ENCODE results near the gene NRG2. TPM values are rescaled to one million over a fixed set of nuclear protein-coding genes. Genes with fewer than 3 reads are reported as not detected.

NRG2 gene
- total RNA-seq, 1 experiment from 2014 or later = 0.17 TPM

GRCh38 chr5:139968547-139969261, 74.4 kb downstream of the NRG2 start:
- peak; percentile 92 for DNase-seq (ENCODE audit: low read depth)

- DNase-seq (ENCODE audit: low read depth) = no peak
These were observed 75.7 kb downstream of the NRG2 start for GRCh38 chr5:139967353-139967752.

GRCh38 chr5:139966856-139967255, 76.2 kb downstream of the NRG2 start:
- no peak for DNase-seq (ENCODE audit: low read depth)

DNA sequence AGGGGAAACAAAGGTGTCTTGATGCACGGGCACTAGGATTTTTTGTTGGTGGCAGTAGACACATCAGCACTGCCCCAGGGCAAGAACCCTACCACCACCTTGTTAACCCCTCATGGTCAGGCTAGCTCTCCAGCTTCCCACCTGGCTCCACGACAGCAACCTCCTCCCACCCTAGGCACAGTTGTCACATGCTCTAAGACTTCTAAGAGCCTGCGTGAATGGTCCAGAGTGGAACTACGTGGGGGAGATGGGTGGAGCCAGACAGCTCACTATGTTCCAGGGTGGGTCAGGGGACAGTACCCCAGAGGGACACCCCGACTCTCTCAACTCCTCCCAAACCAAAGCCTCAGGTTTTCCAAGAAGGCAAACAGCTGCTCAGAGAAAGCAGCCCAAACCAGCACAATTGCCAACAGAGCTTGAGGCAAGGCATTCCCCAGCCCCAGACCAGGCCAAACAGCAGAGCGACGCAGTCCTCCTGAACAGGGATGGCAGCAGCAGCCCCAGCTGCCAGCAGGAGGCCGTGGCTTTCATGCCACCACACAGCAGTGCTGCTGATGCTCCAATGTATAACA, 78.0 kb downstream of the NRG2 start:
- no peak for DNase-seq (ENCODE audit: low read depth)

DNA sequence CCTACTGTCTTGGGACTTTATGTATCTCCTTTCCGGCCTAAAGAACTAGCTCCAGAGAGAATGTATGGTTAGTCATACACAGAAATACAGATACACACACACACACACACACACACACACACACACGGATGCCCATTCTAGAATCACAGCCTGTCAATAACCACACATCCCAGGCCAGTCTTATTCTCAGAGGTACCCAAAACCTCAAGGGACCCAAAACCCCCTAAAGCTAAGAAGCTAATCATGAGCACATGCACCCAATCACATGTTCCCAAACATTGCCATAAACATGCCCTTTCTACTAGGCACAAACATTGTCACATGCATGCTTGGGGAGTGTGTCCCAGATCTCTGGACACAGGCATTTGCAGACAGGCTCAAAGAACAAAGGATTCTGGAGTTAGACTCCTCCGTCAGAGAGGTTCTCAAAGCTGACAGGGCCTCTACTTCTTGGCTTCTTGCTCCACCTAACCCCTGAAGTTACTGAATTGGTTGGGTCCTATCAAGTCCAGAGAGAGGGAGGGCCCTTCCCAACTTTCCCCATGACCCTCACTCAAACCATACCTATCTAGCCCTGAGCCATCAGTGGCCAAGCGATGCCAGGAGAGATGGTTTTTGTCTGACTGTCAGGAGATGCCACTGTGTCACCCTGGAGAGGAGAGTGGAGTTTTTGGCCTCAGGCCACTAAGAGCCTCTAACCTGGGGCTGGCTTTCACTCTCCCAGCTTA, 78.7 kb downstream of the NRG2 start:
- no peak for DNase-seq (ENCODE audit: low read depth)

GRCh38 chr5:139962445-139962844, 80.7 kb downstream of the NRG2 start:
- no peak for DNase-seq (ENCODE audit: low read depth)

DNA sequence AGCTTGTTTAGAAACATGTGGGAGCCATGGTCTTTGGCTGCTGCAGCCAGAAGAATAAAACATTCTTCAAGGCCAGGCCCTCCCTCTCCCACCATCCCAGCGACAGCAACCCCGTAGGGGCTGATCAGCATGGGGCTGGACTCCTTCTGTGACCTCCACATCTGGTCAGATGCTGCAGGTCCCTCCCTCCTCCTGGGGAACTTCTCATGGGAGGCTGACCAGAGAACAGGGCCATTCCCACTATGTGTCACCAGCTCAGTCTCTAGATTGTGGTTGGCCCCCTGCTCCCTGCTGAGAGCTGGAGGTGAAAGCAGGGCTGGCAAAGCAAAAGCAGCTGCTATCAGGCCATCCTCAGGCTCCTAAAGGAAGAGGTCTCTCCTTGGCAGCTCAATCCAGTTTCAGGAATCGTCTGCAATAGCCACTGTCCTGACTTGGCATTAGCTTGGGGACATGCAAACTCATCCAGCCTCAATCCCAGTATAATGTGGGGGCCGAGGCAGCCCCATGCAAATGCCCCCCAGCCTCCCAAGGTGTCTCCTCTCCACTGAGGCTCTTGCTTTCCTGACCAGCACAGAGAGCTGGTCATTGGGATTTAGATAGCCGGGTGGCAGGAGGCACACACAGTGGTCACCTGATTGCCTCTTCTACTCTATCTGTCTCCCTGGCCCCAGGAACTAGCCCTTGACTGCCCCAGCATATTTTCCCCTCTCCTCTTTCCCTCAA, 81.5 kb downstream of the NRG2 start:
- peak; percentile 56 for DNase-seq (ENCODE audit: low read depth)

DNA sequence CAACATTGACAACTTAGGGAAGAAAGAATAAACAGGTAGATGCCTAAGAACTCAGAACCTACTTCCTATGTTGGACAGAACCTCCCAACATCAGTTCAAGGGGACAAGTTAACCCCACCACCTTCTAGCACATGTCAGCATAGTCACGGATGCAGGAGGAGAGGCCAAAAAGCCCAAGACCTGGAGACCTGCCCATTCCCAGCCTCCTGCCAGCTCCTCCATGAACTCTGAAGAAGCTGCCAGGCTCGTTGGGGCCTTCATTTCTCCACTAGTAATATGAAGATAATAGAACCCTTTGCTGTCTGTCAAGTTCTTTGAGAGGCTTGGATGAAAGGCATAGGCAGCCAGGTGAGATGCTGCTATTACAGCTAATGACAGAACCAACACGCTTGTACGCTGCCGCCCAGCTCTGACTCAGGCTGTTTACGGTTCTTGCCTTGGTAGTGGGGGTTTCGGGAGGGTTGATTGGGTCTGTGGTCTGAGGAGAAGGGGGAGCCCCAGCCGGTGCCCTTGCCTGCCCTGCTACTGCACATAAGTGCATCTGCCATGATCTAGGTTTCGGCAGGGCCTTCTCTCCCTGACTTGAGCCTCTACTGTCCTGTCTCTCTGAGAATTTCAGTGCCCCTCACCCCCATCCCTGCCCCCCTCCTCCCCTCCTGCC, 82.2 kb downstream of the NRG2 start:
- DNase-seq (ENCODE audit: low read depth) = no peak

GRCh38 chr5:139958432-139959148, 84.5 kb downstream of the NRG2 start:
- DNase-seq (ENCODE audit: low read depth) = no peak

GRCh38 chr5:139956342-139956741, 86.8 kb downstream of the NRG2 start:
- DNase-seq (ENCODE audit: low read depth) = no peak

- DNase-seq (ENCODE audit: low read depth) = no peak
These were observed 87.4 kb downstream of the NRG2 start for GRCh38 chr5:139955616-139956273.

- no peak for DNase-seq (ENCODE audit: low read depth)
These were observed 88.0 kb downstream of the NRG2 start for GRCh38 chr5:139955053-139955605.

GRCh38 chr5:139954462-139954861, 88.6 kb downstream of the NRG2 start:
- DNase-seq (ENCODE audit: low read depth) = no peak

DNA sequence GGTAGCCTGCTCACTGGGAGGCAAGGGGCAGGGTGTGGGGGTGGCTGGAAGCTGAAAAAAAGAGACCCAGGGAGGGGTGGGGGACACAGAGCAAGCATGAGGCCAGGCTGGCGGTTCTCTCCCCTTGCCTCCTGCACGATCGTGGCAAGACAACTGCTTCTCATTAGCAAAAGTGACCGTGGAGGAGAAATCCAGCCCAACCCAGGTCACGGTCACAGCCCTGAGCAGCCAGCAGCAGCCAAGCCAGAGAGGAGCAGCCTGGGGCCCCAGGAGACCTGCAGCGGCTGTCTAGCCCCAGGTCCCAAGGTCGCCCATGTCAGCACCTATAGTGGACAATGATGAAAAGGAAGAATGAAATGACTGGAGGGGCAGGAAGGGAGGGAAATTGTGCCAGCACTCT, 89.1 kb downstream of the NRG2 start:
- DNase-seq (ENCODE audit: low read depth) = no peak

- no peak for DNase-seq (ENCODE audit: low read depth)
These were observed 90.5 kb downstream of the NRG2 start for GRCh38 chr5:139952574-139952973.

GRCh38 chr5:139951983-139952382, 91.1 kb downstream of the NRG2 start:
- DNase-seq (ENCODE audit: low read depth) = no peak

DNA sequence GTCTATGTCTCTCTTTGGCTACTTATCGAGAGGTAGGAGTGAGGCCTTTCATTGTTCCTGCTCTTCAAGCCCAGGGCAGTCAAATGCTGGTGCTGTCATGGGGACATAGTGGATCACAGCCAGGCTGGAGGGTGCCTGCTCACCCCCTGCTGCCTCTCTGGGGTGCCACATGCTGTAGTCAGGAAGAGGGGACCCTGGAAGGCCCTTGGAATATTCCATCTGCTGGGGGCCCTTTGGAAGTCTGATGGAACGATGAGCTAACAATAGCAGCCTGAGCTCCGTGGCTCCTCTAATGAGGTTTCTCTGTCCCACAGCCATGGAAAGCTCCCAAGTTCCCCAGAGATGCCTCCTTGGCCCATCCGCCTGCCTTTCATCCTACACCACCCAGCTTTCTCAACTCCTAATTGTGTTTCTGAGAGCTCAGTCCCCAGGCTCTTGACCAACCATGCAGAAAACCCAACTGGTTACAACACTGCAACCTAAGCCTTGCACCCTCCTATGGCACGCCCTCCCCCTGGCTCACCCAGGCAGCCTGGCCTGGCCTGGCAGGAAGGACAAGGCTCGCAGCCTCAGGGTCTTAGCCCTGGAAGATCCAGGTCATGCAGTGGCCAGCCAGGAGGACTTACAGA, 91.7 kb downstream of the NRG2 start:
- DNase-seq (ENCODE audit: low read depth) = no peak

- no peak for DNase-seq (ENCODE audit: low read depth)
These were observed 92.7 kb downstream of the NRG2 start for GRCh38 chr5:139950436-139950835.

DNA sequence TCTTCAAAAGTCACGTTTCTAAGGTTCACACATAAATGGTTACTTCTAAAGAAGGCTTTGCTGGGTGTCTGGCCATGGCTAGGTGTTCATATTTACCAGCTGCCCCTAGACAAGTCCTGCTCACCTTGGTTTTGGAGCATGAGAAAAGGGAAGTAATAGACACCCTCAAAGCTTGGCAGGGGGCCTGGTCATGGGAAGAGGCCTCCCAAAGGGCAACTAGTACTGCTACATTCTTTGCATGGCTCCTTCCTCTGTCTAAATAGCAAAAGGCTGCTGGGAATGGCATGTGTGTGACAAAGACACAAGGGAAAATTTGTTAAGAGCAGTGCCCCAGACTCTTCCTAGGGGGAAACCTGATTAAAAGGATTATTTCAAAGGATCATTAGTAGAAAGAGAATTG, 93.4 kb downstream of the NRG2 start:
- DNase-seq (ENCODE audit: low read depth) = no peak

GRCh38 chr5:139947727-139948126, 95.4 kb downstream of the NRG2 start:
- DNase-seq (ENCODE audit: low read depth) = no peak

Data from Daoy (cell line).